ENCODE measurements around the gene RGS10.

DNA sequence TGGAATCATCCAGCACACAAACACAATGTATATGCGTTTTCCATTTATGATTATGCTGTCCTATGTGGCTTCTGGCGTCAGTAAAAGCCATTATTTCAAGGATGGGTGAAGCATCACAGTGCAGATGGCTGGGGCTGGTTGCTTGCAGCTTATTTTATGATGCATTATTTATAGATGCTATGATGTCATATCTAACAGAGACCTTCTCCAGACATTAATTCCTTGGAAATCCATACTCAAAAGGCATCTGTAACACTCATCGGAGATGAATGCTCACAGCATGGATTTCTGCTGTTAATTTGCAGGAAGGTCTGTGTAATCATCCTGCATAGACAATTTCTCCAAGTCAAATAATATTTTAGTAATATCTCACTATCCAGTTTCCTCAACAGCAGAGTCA, 7.2 kb downstream of the RGS10 start:
- TF ChIP-seq, protein P1, sequence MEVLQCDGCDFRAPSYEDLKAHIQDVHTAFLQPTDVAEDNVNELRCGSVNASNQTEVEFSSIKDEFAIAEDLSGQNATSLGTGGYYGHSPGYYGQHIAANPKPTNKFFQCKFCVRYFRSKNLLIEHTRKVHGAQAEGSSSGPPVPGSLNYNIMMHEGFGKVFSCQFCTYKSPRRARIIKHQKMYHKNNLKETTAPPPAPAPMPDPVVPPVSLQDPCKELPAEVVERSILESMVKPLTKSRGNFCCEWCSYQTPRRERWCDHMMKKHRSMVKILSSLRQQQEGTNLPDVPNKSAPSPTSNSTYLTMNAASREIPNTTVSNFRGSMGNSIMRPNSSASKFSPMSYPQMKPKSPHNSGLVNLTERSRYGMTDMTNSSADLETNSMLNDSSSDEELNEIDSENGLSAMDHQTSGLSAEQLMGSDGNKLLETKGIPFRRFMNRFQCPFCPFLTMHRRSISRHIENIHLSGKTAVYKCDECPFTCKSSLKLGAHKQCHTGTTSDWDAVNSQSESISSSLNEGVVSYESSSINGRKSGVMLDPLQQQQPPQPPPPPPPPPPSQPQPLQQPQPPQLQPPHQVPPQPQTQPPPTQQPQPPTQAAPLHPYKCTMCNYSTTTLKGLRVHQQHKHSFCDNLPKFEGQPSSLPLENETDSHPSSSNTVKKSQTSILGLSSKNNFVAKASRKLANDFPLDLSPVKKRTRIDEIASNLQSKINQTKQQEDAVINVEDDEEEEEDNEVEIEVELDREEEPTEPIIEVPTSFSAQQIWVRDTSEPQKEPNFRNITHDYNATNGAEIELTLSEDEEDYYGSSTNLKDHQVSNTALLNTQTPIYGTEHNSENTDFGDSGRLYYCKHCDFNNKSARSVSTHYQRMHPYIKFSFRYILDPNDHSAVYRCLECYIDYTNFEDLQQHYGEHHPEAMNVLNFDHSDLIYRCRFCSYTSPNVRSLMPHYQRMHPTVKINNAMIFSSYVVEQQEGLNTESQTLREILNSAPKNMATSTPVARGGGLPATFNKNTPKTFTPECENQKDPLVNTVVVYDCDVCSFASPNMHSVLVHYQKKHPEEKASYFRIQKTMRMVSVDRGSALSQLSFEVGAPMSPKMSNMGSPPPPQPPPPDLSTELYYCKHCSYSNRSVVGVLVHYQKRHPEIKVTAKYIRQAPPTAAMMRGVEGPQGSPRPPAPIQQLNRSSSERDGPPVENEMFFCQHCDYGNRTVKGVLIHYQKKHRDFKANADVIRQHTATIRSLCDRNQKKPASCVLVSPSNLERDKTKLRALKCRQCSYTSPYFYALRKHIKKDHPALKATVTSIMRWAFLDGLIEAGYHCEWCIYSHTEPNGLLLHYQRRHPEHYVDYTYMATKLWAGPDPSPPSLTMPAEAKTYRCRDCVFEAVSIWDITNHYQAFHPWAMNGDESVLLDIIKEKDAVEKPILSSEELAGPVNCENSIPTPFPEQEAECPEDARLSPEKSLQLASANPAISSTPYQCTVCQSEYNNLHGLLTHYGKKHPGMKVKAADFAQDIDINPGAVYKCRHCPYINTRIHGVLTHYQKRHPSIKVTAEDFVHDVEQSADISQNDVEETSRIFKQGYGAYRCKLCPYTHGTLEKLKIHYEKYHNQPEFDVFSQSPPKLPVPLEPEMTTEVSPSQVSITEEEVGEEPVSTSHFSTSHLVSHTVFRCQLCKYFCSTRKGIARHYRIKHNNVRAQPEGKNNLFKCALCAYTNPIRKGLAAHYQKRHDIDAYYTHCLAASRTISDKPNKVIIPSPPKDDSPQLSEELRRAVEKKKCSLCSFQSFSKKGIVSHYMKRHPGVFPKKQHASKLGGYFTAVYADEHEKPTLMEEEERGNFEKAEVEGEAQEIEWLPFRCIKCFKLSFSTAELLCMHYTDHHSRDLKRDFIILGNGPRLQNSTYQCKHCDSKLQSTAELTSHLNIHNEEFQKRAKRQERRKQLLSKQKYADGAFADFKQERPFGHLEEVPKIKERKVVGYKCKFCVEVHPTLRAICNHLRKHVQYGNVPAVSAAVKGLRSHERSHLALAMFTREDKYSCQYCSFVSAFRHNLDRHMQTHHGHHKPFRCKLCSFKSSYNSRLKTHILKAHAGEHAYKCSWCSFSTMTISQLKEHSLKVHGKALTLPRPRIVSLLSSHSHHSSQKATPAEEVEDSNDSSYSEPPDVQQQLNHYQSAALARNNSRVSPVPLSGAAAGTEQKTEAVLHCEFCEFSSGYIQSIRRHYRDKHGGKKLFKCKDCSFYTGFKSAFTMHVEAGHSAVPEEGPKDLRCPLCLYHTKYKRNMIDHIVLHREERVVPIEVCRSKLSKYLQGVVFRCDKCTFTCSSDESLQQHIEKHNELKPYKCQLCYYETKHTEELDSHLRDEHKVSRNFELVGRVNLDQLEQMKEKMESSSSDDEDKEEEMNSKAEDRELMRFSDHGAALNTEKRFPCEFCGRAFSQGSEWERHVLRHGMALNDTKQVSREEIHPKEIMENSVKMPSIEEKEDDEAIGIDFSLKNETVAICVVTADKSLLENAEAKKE (CRISPR knock-in tag; IDR thresholded peaks at IDR 0.05), result no peak
- TF ChIP-seq EZH2 (IDR thresholded peaks at IDR 0.05; ENCODE audit: low read depth, unreplicated experiment), result no peak
- TF ChIP-seq, protein P2, sequence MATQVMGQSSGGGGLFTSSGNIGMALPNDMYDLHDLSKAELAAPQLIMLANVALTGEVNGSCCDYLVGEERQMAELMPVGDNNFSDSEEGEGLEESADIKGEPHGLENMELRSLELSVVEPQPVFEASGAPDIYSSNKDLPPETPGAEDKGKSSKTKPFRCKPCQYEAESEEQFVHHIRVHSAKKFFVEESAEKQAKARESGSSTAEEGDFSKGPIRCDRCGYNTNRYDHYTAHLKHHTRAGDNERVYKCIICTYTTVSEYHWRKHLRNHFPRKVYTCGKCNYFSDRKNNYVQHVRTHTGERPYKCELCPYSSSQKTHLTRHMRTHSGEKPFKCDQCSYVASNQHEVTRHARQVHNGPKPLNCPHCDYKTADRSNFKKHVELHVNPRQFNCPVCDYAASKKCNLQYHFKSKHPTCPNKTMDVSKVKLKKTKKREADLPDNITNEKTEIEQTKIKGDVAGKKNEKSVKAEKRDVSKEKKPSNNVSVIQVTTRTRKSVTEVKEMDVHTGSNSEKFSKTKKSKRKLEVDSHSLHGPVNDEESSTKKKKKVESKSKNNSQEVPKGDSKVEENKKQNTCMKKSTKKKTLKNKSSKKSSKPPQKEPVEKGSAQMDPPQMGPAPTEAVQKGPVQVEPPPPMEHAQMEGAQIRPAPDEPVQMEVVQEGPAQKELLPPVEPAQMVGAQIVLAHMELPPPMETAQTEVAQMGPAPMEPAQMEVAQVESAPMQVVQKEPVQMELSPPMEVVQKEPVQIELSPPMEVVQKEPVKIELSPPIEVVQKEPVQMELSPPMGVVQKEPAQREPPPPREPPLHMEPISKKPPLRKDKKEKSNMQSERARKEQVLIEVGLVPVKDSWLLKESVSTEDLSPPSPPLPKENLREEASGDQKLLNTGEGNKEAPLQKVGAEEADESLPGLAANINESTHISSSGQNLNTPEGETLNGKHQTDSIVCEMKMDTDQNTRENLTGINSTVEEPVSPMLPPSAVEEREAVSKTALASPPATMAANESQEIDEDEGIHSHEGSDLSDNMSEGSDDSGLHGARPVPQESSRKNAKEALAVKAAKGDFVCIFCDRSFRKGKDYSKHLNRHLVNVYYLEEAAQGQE (IDR thresholded peaks at IDR 0.05; ENCODE audit: unreplicated experiment), result no peak
- TF ChIP-seq, protein P3, sequence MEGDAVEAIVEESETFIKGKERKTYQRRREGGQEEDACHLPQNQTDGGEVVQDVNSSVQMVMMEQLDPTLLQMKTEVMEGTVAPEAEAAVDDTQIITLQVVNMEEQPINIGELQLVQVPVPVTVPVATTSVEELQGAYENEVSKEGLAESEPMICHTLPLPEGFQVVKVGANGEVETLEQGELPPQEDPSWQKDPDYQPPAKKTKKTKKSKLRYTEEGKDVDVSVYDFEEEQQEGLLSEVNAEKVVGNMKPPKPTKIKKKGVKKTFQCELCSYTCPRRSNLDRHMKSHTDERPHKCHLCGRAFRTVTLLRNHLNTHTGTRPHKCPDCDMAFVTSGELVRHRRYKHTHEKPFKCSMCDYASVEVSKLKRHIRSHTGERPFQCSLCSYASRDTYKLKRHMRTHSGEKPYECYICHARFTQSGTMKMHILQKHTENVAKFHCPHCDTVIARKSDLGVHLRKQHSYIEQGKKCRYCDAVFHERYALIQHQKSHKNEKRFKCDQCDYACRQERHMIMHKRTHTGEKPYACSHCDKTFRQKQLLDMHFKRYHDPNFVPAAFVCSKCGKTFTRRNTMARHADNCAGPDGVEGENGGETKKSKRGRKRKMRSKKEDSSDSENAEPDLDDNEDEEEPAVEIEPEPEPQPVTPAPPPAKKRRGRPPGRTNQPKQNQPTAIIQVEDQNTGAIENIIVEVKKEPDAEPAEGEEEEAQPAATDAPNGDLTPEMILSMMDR (conservative IDR thresholded peaks at IDR 0.05; ENCODE audit: low read depth in 2 of 2), result no peak
- TF ChIP-seq JUNB (IDR thresholded peaks at IDR 0.05; ENCODE audit: unreplicated experiment), result no peak
- no peak for TF ChIP-seq POLR2AphosphoS5 (IDR thresholded peaks at IDR 0.05; ENCODE audit: low read depth)
- no peak for TF ChIP-seq CREB1 (CRISPR knock-in tag; IDR thresholded peaks at IDR 0.05; ENCODE audit: low read depth)
- TF ChIP-seq ZNF331 (CRISPR knock-in tag; IDR thresholded peaks at IDR 0.05; ENCODE audit: low read depth), result no peak
- TF ChIP-seq EZH2phosphoT487 (IDR thresholded peaks at IDR 0.05; ENCODE audit: unreplicated experiment), result no peak
